Brain microvascular endothelial cell (primary cell): ENCODE data around the gene RRAGC.

ENCODE experiments used
- DNase-seq: peaks from one replicate; pipeline ENCODE4 v3.0.0-alpha.2; 2020
- H3K27ac ChIP-seq: fragments of 250-450 bp; sonication (Bioruptor Pico); 2 replicates; pipeline ENCODE4 v1.5.1; 2020; ENCODE audit warnings: mild to moderate bottlenecking, moderate library complexity
- H3K27me3 ChIP-seq: fragments of 250-450 bp; sonication (Bioruptor Pico); replicated peaks from 2 replicates; pipeline ENCODE4 v1.5.1; 2020; ENCODE audit warnings: mild to moderate bottlenecking
- H3K36me3 ChIP-seq: fragments of 250-450 bp; sonication (Bioruptor Pico); replicated peaks from 2 replicates; pipeline ENCODE4 v1.5.1; 2020; ENCODE audit warnings: mild to moderate bottlenecking
- H3K4me3 ChIP-seq: 2 replicates; pipeline ENCODE4 v1.5.1; 2011; ENCODE audit warnings: low read depth, mild to moderate bottlenecking, control low read depth, low read length, moderate library complexity
- CTCF ChIP-seq: IDR thresholded peaks from 2 replicates; pipeline ENCODE4 v1.5.1; 2011; ENCODE audit warnings: low read depth, mild to moderate bottlenecking, moderate library complexity, low read length, control low read depth, inconsistent platforms; ENCODE audit errors: missing control alignments
- in situ Hi-C: cut with HindIII; loops from 2 replicates; pipeline ENCODE4 v1.10.0; 2017; ENCODE audit warnings: low sequenced_read_pairs, low pct_ligation_motif_present

The RRAGC gene

GRCh38 chr1:38788341-38789336 lies 70.9 kb downstream of the RRAGC start:
- in situ Hi-C loops: no loop called here
- Histone ChIP-seq H3K36me3 (no peaks in the 10 kb centered on the region), H3K27ac (no peak overlapping the region), H3K4me3 (no peak overlapping the region), H3K27me3 (peaks cover 18% of the 10 kb centered on the region)
- no peak for DNase-seq
- TF ChIP-seq CTCF: no peak
